SU-DHL-6 (cell line): ENCODE results near the gene RBFOX2.

Source experiments
- H2AFZ ChIP-seq: fragments of 200-600 bp; sonication (generic); 2 replicates; pipeline ENCODE4 v1.6.1; 2014; ENCODE audit warnings: low read depth, mild to moderate bottlenecking, moderate library complexity, mixed read lengths, antibody characterized with exemption, low read length; ENCODE audit not compliant: severe bottlenecking
- H3F3A ChIP-seq: fragments of 200-600 bp; shearing (Covaris generic); 2 replicates; pipeline ENCODE4 v1.6.0; 2016; ENCODE audit warnings: antibody characterized with exemption, mild to moderate bottlenecking; ENCODE audit not compliant: insufficient read depth
- H3K27ac ChIP-seq: fragments of 200-600 bp; sonication (generic); 2 replicates; pipeline ENCODE4 v1.5.1; 2016; ENCODE audit warnings: low read depth, mild to moderate bottlenecking, low read length, moderate library complexity, mixed read lengths
- H3K27me3 ChIP-seq: fragments of 200-600 bp; sonication (generic), shearing (Covaris generic); 2 replicates; pipeline ENCODE4 v1.6.0; 2014; ENCODE audit warnings: mild to moderate bottlenecking, low read length
- H3K36me3 ChIP-seq: fragments of 200-600 bp; sonication (generic); 2 replicates; pipeline ENCODE4 v1.6.1; 2014; ENCODE audit warnings: mild to moderate bottlenecking, low read length, mixed read lengths
- H3K4me2 ChIP-seq: fragments of 300-600, 200-600 bp; shearing (Covaris generic), sonication (generic); 2 replicates; pipeline ENCODE4 v1.6.0; 2014; ENCODE audit warnings: low read length, low read depth, mild to moderate bottlenecking; ENCODE audit not compliant: poor library complexity, severe bottlenecking
- H3K4me3 ChIP-seq: fragments of 200-600 bp; sonication (generic); 2 replicates; pipeline ENCODE4 v1.5.1; 2014; ENCODE audit warnings: antibody characterized with exemption, low read length, mild to moderate bottlenecking, mixed read lengths; ENCODE audit not compliant: insufficient read depth, poor library complexity, severe bottlenecking
- H3K79me2 ChIP-seq: fragments of 200-600 bp; sonication (generic); 2 replicates; pipeline ENCODE4 v1.6.1; 2014; ENCODE audit warnings: mild to moderate bottlenecking, low read length, moderate library complexity; ENCODE audit not compliant: insufficient read depth
- H3K9ac ChIP-seq: fragments of 200-600 bp; sonication (generic); 2 replicates; pipeline ENCODE4 v1.7.0; 2014; ENCODE audit warnings: mild to moderate bottlenecking, low read length
- H3K9me2 ChIP-seq: fragments of 200-600 bp; sonication (generic); replicated peaks from 2 replicates; pipeline ENCODE4 v1.6.1; 2014; ENCODE audit warnings: low read length; ENCODE audit not compliant: insufficient read depth
- H3K9me3 ChIP-seq: fragments of 200-600 bp; sonication (generic); 2 replicates; pipeline ENCODE4 v1.6.1; 2014; ENCODE audit warnings: low read length, mixed read lengths; ENCODE audit not compliant: insufficient read depth
- H4K20me1 ChIP-seq: fragments of 200-600 bp; sonication (generic); 2 replicates; pipeline ENCODE4 v1.6.1; 2014; ENCODE audit warnings: low read depth, mild to moderate bottlenecking, antibody characterized with exemption, low read length, moderate library complexity, mixed read lengths
- EZH2phosphoT487 ChIP-seq: fragments of 200-600 bp; sonication (generic), shearing (Covaris generic); conservative IDR thresholded peaks from 2 replicates; pipeline ENCODE4 v1.6.1; 2018; ENCODE audit warnings: mild to moderate bottlenecking, antibody characterized with exemption, low read length, moderate library complexity, mixed read lengths
- TF ChIP-seq, protein P1 (sequence below): fragments of 200-600 bp; sonication (generic); IDR thresholded peaks from one replicate; pipeline ENCODE4 v1.5.1; 2017; ENCODE audit warnings: antibody characterized with exemption, mild to moderate bottlenecking, low read length, moderate library complexity; ENCODE audit not compliant: insufficient read depth, poor library complexity, severe bottlenecking

The RBFOX2 gene

DNA sequence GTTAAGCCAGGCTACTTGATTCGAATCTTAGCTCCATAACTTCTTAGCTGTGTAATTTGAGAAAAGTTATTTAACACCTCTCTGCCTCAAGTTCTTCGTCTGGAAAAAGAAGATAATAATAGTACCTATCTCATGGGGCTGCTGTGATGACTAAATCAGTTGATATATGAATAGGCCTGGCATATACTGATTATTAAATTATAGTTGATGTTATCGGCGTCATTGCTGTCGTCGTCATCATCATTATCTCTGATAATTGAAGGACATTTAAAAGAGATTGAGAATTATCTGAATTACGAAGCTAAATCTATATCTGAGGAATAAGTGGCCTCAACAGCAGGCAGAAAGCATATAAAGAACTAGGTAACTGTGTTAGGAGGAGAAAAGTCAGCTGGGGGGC lies 165.9 kb downstream of the RBFOX2 start:
- TF ChIP-seq, protein P1, sequence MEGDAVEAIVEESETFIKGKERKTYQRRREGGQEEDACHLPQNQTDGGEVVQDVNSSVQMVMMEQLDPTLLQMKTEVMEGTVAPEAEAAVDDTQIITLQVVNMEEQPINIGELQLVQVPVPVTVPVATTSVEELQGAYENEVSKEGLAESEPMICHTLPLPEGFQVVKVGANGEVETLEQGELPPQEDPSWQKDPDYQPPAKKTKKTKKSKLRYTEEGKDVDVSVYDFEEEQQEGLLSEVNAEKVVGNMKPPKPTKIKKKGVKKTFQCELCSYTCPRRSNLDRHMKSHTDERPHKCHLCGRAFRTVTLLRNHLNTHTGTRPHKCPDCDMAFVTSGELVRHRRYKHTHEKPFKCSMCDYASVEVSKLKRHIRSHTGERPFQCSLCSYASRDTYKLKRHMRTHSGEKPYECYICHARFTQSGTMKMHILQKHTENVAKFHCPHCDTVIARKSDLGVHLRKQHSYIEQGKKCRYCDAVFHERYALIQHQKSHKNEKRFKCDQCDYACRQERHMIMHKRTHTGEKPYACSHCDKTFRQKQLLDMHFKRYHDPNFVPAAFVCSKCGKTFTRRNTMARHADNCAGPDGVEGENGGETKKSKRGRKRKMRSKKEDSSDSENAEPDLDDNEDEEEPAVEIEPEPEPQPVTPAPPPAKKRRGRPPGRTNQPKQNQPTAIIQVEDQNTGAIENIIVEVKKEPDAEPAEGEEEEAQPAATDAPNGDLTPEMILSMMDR, result no peak
- no peak for TF ChIP-seq EZH2phosphoT487
- Histone ChIP-seq H3F3A (no peaks in the 10 kb centered on the region), H3K27me3 (no peaks in the 10 kb centered on the region), H3K9me3 (no peaks in the 10 kb centered on the region), H4K20me1 (no peaks in the 10 kb centered on the region), H3K4me3 (no peak overlapping the region), H3K79me2 (no peaks in the 10 kb centered on the region), H3K4me2 (no peak overlapping the region), H3K27ac (no peak overlapping the region), H3K36me3 (no peaks in the 10 kb centered on the region), H3K9ac (no peak overlapping the region), H2AFZ (no peak overlapping the region), H3K9me2 (no peaks in the 10 kb centered on the region)

DNA sequence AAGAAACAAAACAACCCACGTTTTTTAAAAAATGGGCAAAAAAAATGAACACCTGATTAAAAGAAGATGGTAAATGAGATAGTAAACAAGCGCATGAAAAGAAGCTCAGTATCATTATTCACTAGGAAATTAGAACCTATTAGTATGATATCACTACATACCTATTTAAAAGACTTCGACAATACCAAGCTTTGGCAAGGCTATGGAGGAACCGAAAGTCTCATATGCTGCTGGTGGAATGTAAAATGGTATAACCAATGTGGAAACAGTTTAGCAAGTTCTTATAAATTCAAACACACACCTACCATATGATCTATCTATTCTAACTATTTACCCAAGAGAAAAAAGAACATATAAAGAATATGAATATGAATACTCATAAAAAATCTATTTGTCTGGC lies 167.2 kb downstream of the RBFOX2 start:
- no peaks in the 10 kb centered on the region for H4K20me1 ChIP-seq
- H3K79me2 ChIP-seq, result no peaks in the 10 kb centered on the region
- no peaks in the 10 kb centered on the region for H3F3A ChIP-seq
- no peaks in the 10 kb centered on the region for H3K9me3 ChIP-seq
- H3K27me3 ChIP-seq, result no peaks in the 10 kb centered on the region
- H3K9ac ChIP-seq, result no peak overlapping the region
- no peak for TF ChIP-seq EZH2phosphoT487
- TF ChIP-seq, protein P1, result no peak
- H3K27ac ChIP-seq, result peak overlapping the region; percentile 43
- no peaks in the 10 kb centered on the region for H3K9me2 ChIP-seq
- no peak overlapping the region for H3K4me3 ChIP-seq
- peak overlapping the region; percentile 10 for H2AFZ ChIP-seq
- peak overlapping the region; percentile 45 for H3K4me2 ChIP-seq
- no peaks in the 10 kb centered on the region for H3K36me3 ChIP-seq

DNA sequence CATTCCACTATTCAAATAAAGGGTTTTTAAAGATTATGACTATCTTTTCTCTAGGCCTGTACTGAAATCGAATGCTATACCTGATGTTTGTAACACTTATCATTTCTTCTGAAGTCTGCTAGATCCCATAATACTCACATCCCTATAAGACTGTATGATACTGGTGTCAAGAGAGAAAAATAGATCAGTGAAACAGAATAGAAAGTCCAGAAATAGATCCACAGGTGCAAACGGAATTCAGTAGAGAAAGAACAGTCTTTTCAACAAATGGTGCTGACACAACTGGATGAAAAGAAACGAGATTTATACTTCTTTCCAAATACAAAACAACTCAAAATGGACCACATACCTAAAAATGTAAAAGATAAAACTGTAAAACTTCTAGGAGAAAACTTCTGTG lies 167.8 kb downstream of the RBFOX2 start:
- peak overlapping the region; percentile 1 for H3K4me3 ChIP-seq
- no peaks in the 10 kb centered on the region for H3K36me3 ChIP-seq
- H3K9ac ChIP-seq, result no peak overlapping the region
- H4K20me1 ChIP-seq, result no peaks in the 10 kb centered on the region
- TF ChIP-seq, protein P1, result no peak
- H2AFZ ChIP-seq, result peak overlapping the region; percentile 10
- H3K27me3 ChIP-seq, result no peaks in the 10 kb centered on the region
- peak overlapping the region; percentile 45 for H3K4me2 ChIP-seq
- H3F3A ChIP-seq, result no peaks in the 10 kb centered on the region
- H3K79me2 ChIP-seq, result no peaks in the 10 kb centered on the region
- no peaks in the 10 kb centered on the region for H3K9me2 ChIP-seq
- H3K9me3 ChIP-seq, result no peaks in the 10 kb centered on the region
- peak overlapping the region; percentile 43 for H3K27ac ChIP-seq
